Naive thymus-derived CD4-positive, alpha-beta T cell (primary cell): ENCODE measurements around the gene PARVG. TPM values are rescaled to one million over a fixed set of nuclear protein-coding genes. Genes with fewer than 3 reads are reported as not detected.
A peak's percentile ranks its signal among the peaks of the same experiment; 100 is the strongest.

Source experiments
- ATAC-seq: fragments of 150-1000 bp; cut with Tn5 transposase; 2 replicates; pipeline ENCODE4 v1.10.0; 2021; ENCODE audit warnings: mild to moderate bottlenecking, moderate library complexity
- CTCF ChIA-PET: fragments of 350-600 bp; sonication (Branson Sonifier 250); formaldehyde crosslinking; loops from one replicate; lab custom pipeline; 2021; ENCODE audit warnings: antibody characterized with exemption; lab: Charles Lee
- POLR2A ChIA-PET: fragments of 350-600 bp; sonication (Branson Sonifier 250); formaldehyde crosslinking; loops from one replicate; lab custom pipeline; 2021; ENCODE audit warnings: antibody characterized with exemption, inconsistent platforms; lab: Charles Lee
- DNase-seq, 9 donors: peaks; one replicate each; pipeline versions ENCODE4 v3.0.0 to v3.0.0-alpha.2; 2020 to 2022; ENCODE audit warnings: mixed read lengths in 1 of 9
- H3K27ac ChIP-seq: one replicate; pipeline ENCODE4 v1.7.0; 2013; ENCODE audit warnings: mild to moderate bottlenecking, low read depth, low read length, moderate library complexity
- H3K27me3 ChIP-seq, 2 donors: one replicate each; pipeline ENCODE4 v1.7.0; 2013; ENCODE audit warnings: low read length in 2 of 2, mild to moderate bottlenecking in 2 of 2, moderate library complexity in 2 of 2; ENCODE audit not compliant: control insufficient read depth in 2 of 2, insufficient read depth in 2 of 2
- H3K36me3 ChIP-seq, 3 experiments: 1 replicate in 2 of 3; 2 replicates in 1 of 3; pipeline ENCODE4 v1.7.0; 2013; ENCODE audit warnings: low read length in 3 of 3, mild to moderate bottlenecking in 3 of 3, moderate library complexity in 1 of 3; ENCODE audit not compliant: insufficient read depth in 3 of 3, control insufficient read depth in 2 of 3
- H3K4me1 ChIP-seq, 2 donors: one replicate each; pipeline ENCODE4 v1.7.0; 2013; ENCODE audit warnings: low read length in 2 of 2, mild to moderate bottlenecking in 2 of 2, moderate library complexity in 1 of 2; ENCODE audit not compliant: control insufficient read depth in 2 of 2, insufficient read depth in 2 of 2
- H3K4me3 ChIP-seq: 2 replicates; pipeline ENCODE4 v1.7.0; 2013; ENCODE audit warnings: mild to moderate bottlenecking, low read length
- H3K9me3 ChIP-seq, 3 experiments: 1 replicate in 2 of 3; 2 replicates in 1 of 3; pipeline ENCODE4 v1.7.0; 2013; ENCODE audit warnings: low read length in 3 of 3; ENCODE audit not compliant: control insufficient read depth in 2 of 3
- H3K27ac Mint-ChIP-seq, 9 donors: one replicate each; pipeline ENCODE4 v1.8.0; 2020 to 2022; ENCODE audit warnings: mixed read lengths in 9 of 9, mild to moderate bottlenecking in 8 of 9, moderate library complexity in 5 of 9, inconsistent platforms in 2 of 9
- H3K27me3 Mint-ChIP-seq, 5 donors: one replicate each; pipeline ENCODE4 v1.8.0; 2021 to 2022; ENCODE audit warnings: mixed read lengths in 5 of 5, mild to moderate bottlenecking in 1 of 5
- H3K36me3 Mint-ChIP-seq, 5 donors: one replicate each; pipeline ENCODE4 v1.8.0; 2020 to 2022; ENCODE audit warnings: mixed read lengths in 5 of 5, mild to moderate bottlenecking in 3 of 5, inconsistent platforms in 1 of 5
- H3K4me1 Mint-ChIP-seq, 7 donors: one replicate each; pipeline ENCODE4 v1.8.0; 2020 to 2022; ENCODE audit warnings: mixed read lengths in 7 of 7, mild to moderate bottlenecking in 3 of 7, inconsistent platforms in 1 of 7
- H3K4me3 Mint-ChIP-seq, 10 donors: one replicate each; pipeline ENCODE4 v1.8.0; 2020 to 2022; ENCODE audit warnings: mild to moderate bottlenecking in 10 of 10, mixed read lengths in 10 of 10, moderate library complexity in 6 of 10, inconsistent platforms in 2 of 10
- H3K9me3 Mint-ChIP-seq, 11 donors: one replicate each; pipeline ENCODE4 v1.8.0; 2020 to 2022; ENCODE audit warnings: mixed read lengths in 11 of 11, mild to moderate bottlenecking in 4 of 11, inconsistent platforms in 1 of 11, moderate library complexity in 1 of 11
- intact Hi-C, 2 donors: fragments of 100-400 bp; cut with micrococcal nuclease; formaldehyde crosslinking; loops; one replicate each; pipeline ENCODE4 v1.15.1; 2023
- polyA plus RNA-seq, 2 donors: library from polyadenylated mRNA; unstranded; fragments of 300-500 nt; fragmentation: Illumina TruSeq; gene quantifications; one replicate each; pipeline ENCODE4 v1.2.3, GENCODE V29; 2021
- total RNA-seq, 6 experiments: library from RNA in 5 of 6; stranded (reverse) in 5 of 6; gene quantifications; 1 replicate in 5 of 6; 2 replicates in 1 of 6; pipeline ENCODE4 v1.2.3 and lab custom pipeline; 2021 to 2026

The PARVG gene
- total and polyA plus RNA-seq, 7 experiments from 2014 or later: 36.4 to 209 (median 142) TPM

DNA sequence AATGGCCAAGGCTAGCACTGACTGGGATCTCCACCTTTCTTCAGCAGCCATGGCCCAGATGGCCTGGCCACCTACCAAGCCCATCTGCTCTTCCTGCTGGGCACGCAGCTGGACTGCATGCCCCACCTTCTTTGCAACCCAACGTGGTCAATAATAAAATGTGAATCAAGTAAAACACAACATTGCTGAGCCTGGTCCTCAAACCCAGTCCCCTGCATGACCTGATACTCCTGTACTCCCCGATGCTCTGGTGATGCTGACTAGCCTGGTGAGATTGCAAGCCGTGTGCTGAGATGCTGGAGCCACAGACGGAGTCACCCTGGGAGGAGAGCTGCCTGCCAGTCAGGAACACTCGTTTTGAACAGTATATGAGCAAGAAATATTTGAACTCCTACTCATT, 34.0 kb downstream of the PARVG start:
- no peaks in the 10 kb centered on the region for H3K4me1 ChIP-seq
- Mint-ChIP-seq H3K4me3 (no peak overlapping the region), H3K27me3 (no peaks in the 10 kb centered on the region), H3K4me1 (peaks cover 0 to 12% (median 0%) of the 10 kb centered on the region in 7 donors), H3K9me3 (peaks cover 0 to 23% (median 6%) of the 10 kb centered on the region in 11 donors), H3K36me3 (peaks cover 6 to 25% (median 16%) of the 10 kb centered on the region in 5 donors), H3K27ac (no peak overlapping the region)
- ATAC-seq: no peak
- ChIA-PET CTCF (no interaction called here), POLR2A (no interaction called here)
- no peaks in the 10 kb centered on the region for H3K27me3 ChIP-seq
- intact Hi-C loops: no loop called here
- no peak overlapping the region for H3K27ac ChIP-seq
- H3K4me3 ChIP-seq: no peak overlapping the region
- no peak for DNase-seq
- no peaks in the 10 kb centered on the region for H3K36me3 ChIP-seq
- peaks cover 0 to 3% (median 0%) of the 10 kb centered on the region in 3 experiments for H3K9me3 ChIP-seq

DNA sequence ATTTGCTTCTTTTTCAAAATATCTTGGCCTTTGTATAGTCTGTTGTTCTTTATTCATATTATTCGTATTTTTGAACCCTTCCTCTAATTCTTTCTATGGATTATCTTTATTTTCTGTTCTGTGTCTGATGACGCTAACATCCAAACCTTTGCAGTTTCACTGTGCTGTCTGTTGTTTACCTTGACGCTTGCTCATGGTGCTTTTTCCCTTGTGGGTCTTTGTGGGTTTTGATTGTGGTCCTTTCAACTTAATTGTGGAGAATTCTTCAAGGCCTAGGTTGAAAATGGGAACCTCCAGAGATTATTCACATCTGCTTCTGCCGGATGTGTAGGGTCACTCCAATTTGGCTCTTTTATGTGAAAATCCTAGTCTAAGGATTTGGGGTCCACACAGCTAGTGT, 34.6 kb downstream of the PARVG start:
- Mint-ChIP-seq H3K4me3 (no peak overlapping the region), H3K36me3 (peaks cover 4 to 20% (median 11%) of the 10 kb centered on the region in 5 donors), H3K4me1 (peaks cover 0 to 12% (median 0%) of the 10 kb centered on the region in 7 donors), H3K27me3 (no peaks in the 10 kb centered on the region), H3K9me3 (peaks cover 0 to 18% (median 1%) of the 10 kb centered on the region in 11 donors), H3K27ac (no peak overlapping the region)
- ChIA-PET CTCF (no interaction called here), POLR2A (no interaction called here)
- ATAC-seq (no peak), DNase-seq (no peak)
- Histone ChIP-seq H3K27me3 (no peaks in the 10 kb centered on the region), H3K4me3 (no peak overlapping the region), H3K9me3 (no peaks in the 10 kb centered on the region), H3K36me3 (no peaks in the 10 kb centered on the region), H3K27ac (no peak overlapping the region), H3K4me1 (no peaks in the 10 kb centered on the region)
- intact Hi-C loops: no loop called here

DNA sequence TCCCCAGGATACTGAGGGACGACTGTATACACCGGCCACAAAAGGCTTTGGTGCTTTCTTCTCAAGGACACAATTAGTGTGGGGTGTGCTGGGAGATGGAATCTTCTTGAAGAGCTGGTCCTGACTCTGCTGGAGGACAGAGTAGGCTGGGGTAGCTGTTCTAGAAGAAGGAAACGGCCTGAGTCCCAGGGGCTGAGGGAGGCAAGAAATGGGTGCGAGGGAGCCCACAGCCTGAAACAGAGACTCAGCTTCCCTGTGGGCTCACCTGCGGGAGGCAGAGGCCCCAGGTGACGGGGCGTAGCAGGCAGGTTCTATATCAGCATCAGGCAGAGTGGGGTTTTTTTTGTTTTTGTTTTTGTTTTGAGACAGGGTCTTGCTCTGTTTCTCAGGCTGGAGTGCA, 36.6 kb downstream of the PARVG start:
- Mint-ChIP-seq H3K27ac (no peak overlapping the region), H3K27me3 (no peaks in the 10 kb centered on the region), H3K4me1 (no peaks in the 10 kb centered on the region), H3K4me3 (no peak overlapping the region), H3K36me3 (peaks cover 0 to 6% (median 5%) of the 10 kb centered on the region in 5 donors), H3K9me3 (peaks cover 0 to 8% (median 0%) of the 10 kb centered on the region in 11 donors)
- CTCF ChIA-PET: no interaction called here
- intact Hi-C loops: no loop called here
- no peak for ATAC-seq
- DNase-seq: no peak
- Histone ChIP-seq H3K4me3 (no peak overlapping the region), H3K4me1 (no peaks in the 10 kb centered on the region), H3K9me3 (no peaks in the 10 kb centered on the region), H3K36me3 (no peaks in the 10 kb centered on the region), H3K27me3 (no peaks in the 10 kb centered on the region), H3K27ac (no peak overlapping the region)
- POLR2A ChIA-PET: no interaction called here

DNA sequence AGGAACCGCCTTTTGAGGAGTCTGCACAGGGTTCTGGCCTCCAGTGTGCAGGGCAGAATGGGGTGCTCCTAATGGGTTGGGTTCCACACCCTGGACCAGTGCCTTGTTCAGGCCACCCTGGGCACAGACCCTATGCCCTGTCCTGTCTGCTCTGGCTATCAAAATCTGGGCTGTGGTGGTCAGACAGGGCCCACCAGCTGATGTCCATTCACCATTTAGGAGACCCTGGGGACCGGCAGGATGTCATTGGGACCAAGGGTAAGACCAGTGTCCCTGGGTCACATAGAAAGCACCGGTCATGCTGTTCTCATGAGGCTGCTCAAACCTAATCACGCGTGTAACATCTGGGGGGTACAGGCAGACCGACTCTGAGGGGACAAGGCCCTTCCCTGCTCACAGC, 37.3 kb downstream of the PARVG start:
- H3K27me3 ChIP-seq: no peaks in the 10 kb centered on the region
- no peaks in the 10 kb centered on the region for H3K36me3 ChIP-seq
- Mint-ChIP-seq H3K27me3 (no peaks in the 10 kb centered on the region), H3K4me1 (no peaks in the 10 kb centered on the region), H3K36me3 (peaks cover 0 to 6% (median 5%) of the 10 kb centered on the region in 5 donors), H3K9me3 (peaks cover 0 to 8% (median 0%) of the 10 kb centered on the region in 11 donors), H3K4me3 (no peak overlapping the region), H3K27ac (no peak overlapping the region)
- no peaks in the 10 kb centered on the region for H3K9me3 ChIP-seq
- no peaks in the 10 kb centered on the region for H3K4me1 ChIP-seq
- no peak overlapping the region for H3K27ac ChIP-seq
- ChIA-PET POLR2A (no interaction called here), CTCF (no interaction called here)
- no peak for DNase-seq
- ATAC-seq: no peak
- intact Hi-C loops: no loop called here
- no peak overlapping the region for H3K4me3 ChIP-seq

DNA sequence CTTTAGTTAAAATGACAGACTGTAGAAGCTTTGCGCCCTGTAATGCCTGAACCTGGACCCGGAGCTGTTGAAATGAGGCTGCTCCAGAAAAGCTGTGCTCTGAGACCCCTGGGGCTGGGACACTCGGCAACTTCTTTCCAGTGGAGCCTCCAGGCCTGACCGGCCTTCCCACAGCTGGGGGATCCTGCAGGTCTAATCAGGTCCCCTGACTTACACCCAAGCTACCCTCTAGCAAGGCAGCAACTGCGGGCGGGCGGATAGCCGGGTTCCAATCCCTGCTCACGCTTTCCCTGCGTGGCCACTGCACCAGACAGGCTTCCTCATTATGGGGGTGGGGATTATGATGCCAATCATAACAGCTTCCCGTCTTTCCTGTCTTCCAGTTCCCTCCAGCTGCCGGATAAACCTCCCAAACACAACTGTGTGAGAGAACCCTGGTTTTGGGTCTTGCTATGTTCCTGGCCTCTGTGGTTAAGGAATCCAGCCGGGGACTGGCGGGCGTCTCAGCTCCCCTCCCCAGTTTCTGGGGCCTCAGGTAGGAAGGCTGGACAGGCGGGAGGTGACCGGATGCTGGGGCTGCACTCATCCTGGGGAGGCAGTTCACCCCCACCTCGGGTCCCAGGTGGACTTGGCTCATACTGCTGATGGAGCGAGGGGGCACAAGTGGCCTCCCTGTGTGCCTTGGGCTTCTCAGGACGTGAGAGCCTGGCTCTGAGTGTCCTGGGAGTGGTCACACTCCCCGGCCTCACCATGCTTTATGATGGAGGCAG, 38.6 kb downstream of the PARVG start:
- no peak overlapping the region for H3K4me3 ChIP-seq
- Mint-ChIP-seq H3K4me1 (peaks cover 0 to 1% (median 0%) of the 10 kb centered on the region in 7 donors), H3K27me3 (no peaks in the 10 kb centered on the region), H3K27ac (peak overlapping the region in 1 of 9 donors; percentile 70), H3K4me3 (no peak overlapping the region), H3K36me3 (peaks cover 0 to 6% (median 5%) of the 10 kb centered on the region in 5 donors), H3K9me3 (peaks cover 0 to 8% (median 0%) of the 10 kb centered on the region in 11 donors)
- ChIA-PET POLR2A (interaction anchor here (0.9 kb wide), 1 partner anchor 8 kb away, joined by 4 read pairs; no protein-coding TSS in a partner anchor), CTCF (no interaction called here)
- no peaks in the 10 kb centered on the region for H3K4me1 ChIP-seq
- DNase-seq (no peak), ATAC-seq (no peak)
- H3K27ac ChIP-seq: no peak overlapping the region
- no peaks in the 10 kb centered on the region for H3K36me3 ChIP-seq
- H3K9me3 ChIP-seq: no peaks in the 10 kb centered on the region
- no peaks in the 10 kb centered on the region for H3K27me3 ChIP-seq
- intact Hi-C loops: no loop called here

DNA sequence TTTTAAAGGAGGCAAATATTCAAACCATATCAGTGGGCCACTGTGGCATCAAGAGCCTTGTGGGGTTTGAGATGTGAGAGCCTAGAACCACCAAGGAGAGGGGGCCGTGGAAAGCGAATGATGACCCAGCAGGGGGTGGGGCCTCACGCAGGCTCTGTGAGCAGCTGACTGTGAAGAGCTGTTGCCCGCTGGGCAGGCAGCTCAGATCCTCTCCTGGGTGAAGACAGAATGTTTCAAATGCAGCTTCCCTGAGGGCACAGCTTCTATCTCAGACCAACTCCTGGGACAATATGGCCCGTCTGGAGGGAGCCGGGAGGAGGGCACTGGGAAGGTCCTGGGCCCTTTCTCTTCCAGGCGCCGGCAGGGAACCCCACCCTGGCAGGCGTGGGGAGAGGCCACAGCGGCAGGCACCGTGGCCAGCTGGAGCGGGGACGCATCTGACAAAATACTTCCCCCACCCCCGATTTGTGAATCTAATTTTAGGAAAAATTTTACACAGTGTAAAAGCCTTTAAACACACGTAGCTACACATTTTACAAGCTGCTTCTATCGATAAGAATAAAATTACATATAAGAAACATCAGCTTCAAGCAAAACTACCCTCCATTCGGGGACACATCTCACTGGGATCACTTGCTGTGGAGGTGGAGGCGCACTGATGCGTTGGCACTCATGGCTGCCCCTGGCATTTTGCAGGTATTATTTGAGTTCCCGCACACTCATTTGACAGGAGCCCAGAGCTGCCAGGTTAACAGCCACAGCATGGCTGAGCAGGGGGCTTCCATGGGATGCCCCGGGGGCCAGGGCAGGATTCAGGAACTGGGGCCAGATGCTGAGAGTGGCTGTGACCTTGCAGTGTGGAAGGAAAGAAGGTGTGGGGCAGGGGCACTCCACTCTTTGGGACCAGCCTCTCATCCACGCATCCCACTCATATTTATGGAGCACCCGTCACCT, 40.3 kb downstream of the PARVG start:
- Histone ChIP-seq H3K4me3 (no peak overlapping the region), H3K27ac (no peak overlapping the region), H3K27me3 (no peaks in the 10 kb centered on the region), H3K36me3 (no peaks in the 10 kb centered on the region), H3K9me3 (no peaks in the 10 kb centered on the region), H3K4me1 (no peaks in the 10 kb centered on the region)
- H3K9me3 Mint-ChIP-seq: peaks cover 0 to 7% (median 0%) of the 10 kb centered on the region in 11 donors
- DNase-seq (no peak), ATAC-seq (no peak)
- H3K27ac Mint-ChIP-seq: no peak overlapping the region
- H3K4me3 Mint-ChIP-seq: no peak overlapping the region
- CTCF ChIA-PET: no interaction called here
- POLR2A ChIA-PET: no interaction called here
- intact Hi-C loops: no loop called here
- H3K27me3 Mint-ChIP-seq: peaks cover 3 to 9% (median 6%) of the 10 kb centered on the region in 5 donors
- H3K4me1 Mint-ChIP-seq: peaks cover 0 to 1% (median 0%) of the 10 kb centered on the region in 7 donors
- H3K36me3 Mint-ChIP-seq: peaks cover 0 to 6% (median 5%) of the 10 kb centered on the region in 5 donors
